ENCODE results near the gene SH3BGRL3. TPM values are rescaled to one million over a fixed set of nuclear protein-coding genes. Genes with fewer than 3 reads are reported as not detected.

SH3BGRL3 gene
- total and polyA plus RNA-seq, 7 donors: 32.9 to 575 (median 41.5) TPM

- intact Hi-C loops (cut with DNase I): no loop called here
- no peak overlapping the region for H3K27ac ChIP-seq
- no peaks in the 10 kb centered on the region for H3K9me3 ChIP-seq
- H3K4me3 ChIP-seq: no peak overlapping the region
- H3K4me1 ChIP-seq: no peaks in the 10 kb centered on the region
- no peak for DNase-seq
- TF ChIP-seq POLR2AphosphoS5 (IDR thresholded peaks at IDR 0.05) (no peak), POLR2A (IDR thresholded peaks at IDR 0.05) (no peak), EP300 (IDR thresholded peaks at IDR 0.05) (no peak), CTCF (IDR thresholded peaks at IDR 0.05) (no peak)
- H3K27me3 ChIP-seq: no peaks in the 10 kb centered on the region
- peaks cover 0 to 17% (median 4%) of the 10 kb centered on the region in 4 donors for H3K36me3 ChIP-seq
- 95 to 96% methylated on average over 9 of the region's 9 CpGs for WGBS, 2 donors
Measured at GRCh38 chr1:26268290-26269197, 11.3 kb upstream of the SH3BGRL3 start.

GRCh38 chr1:26269198-26269550 lies 10.7 kb upstream of the SH3BGRL3 start:
- no peak overlapping the region for H3K4me3 ChIP-seq
- TF ChIP-seq POLR2A (IDR thresholded peaks at IDR 0.05) (no peak), EP300 (IDR thresholded peaks at IDR 0.05) (no peak), CTCF (IDR thresholded peaks at IDR 0.05) (no peak), POLR2AphosphoS5 (IDR thresholded peaks at IDR 0.05) (no peak)

GRCh38 chr1:26274801-26275425 lies 5.0 kb upstream of the SH3BGRL3 start:
- no peak for DNase-seq
- Histone ChIP-seq H3K4me3 (no peak overlapping the region), H3K4me1 (peaks cover 0 to 36% (median 25%) of the 10 kb centered on the region in 4 donors), H3K9me3 (no peaks in the 10 kb centered on the region), H3K36me3 (peaks cover 0 to 8% (median 2%) of the 10 kb centered on the region in 4 donors), H3K27ac (peak overlapping the region; percentile 69 to 98 (median 84)), H3K27me3 (no peaks in the 10 kb centered on the region)
- intact Hi-C loops (cut with DNase I): loop anchor here (1.0 to 5.0 kb wide), 4 partner anchors 46 to 197 kb away; partner anchors contain the start of genes C1orf232, DHDDS, HMGN2 and ZNF593
- 74 to 76% methylated on average over 11 of the region's 11 CpGs for WGBS, 2 donors
- no peak for TF ChIP-seq EP300 (IDR thresholded peaks at IDR 0.05)

More at GRCh38 chr1:26269198-26269550, 10.7 kb upstream of the SH3BGRL3 start:
- H3K27me3 ChIP-seq: no peaks in the 10 kb centered on the region
- no peak for DNase-seq
- no peaks in the 10 kb centered on the region for H3K4me1 ChIP-seq
- H3K27ac ChIP-seq: no peak overlapping the region
- no peaks in the 10 kb centered on the region for H3K9me3 ChIP-seq
- intact Hi-C loops (cut with DNase I): no loop called here
- 96 to 99% methylated on average over 4 of the region's 4 CpGs for WGBS, 2 donors
- peaks cover 0 to 17% (median 4%) of the 10 kb centered on the region in 4 donors for H3K36me3 ChIP-seq

- Histone ChIP-seq H3K9me3 (no peaks in the 10 kb centered on the region), H3K4me1 (peaks cover 0 to 42% (median 32%) of the 10 kb centered on the region in 4 donors), H3K27ac (peak overlapping the region; percentile 69 to 98 (median 84)), H3K27me3 (no peaks in the 10 kb centered on the region), H3K36me3 (peaks cover 0 to 8% (median 2%) of the 10 kb centered on the region in 4 donors), H3K4me3 (no peak overlapping the region)
- TF ChIP-seq POLR2AphosphoS5 (IDR thresholded peaks at IDR 0.05) (peak in 3 of 4 donors; percentile 29 to 63 (median 44)), CTCF (IDR thresholded peaks at IDR 0.05) (peak; percentile 86 to 94 (median 88)), EP300 (IDR thresholded peaks at IDR 0.05) (no peak), POLR2A (IDR thresholded peaks at IDR 0.05) (peak in 1 of 2 donors; percentile 23)
- intact Hi-C loops (cut with DNase I): loop anchor here (1.0 to 5.0 kb wide), 4 partner anchors 45 to 196 kb away; partner anchors contain the start of genes C1orf232, DHDDS, HMGN2 and ZNF593
- 24 to 34% methylated on average over 3 of the region's 3 CpGs for WGBS, 2 donors
- peak; percentile 92 for DNase-seq
Measured at GRCh38 chr1:26275580-26276431, 4.1 kb upstream of the SH3BGRL3 start.
